ENCODE data around the gene GAK. TPM values are rescaled to one million over a fixed set of nuclear protein-coding genes. Genes with fewer than 3 reads are reported as not detected.

The GAK gene
- total and polyA plus RNA-seq, 2 of the 13 experiments (the other 11 are each of a cell fraction or from before 2014, with no cell fraction given), result 17.5 to 44.3 TPM

DNA sequence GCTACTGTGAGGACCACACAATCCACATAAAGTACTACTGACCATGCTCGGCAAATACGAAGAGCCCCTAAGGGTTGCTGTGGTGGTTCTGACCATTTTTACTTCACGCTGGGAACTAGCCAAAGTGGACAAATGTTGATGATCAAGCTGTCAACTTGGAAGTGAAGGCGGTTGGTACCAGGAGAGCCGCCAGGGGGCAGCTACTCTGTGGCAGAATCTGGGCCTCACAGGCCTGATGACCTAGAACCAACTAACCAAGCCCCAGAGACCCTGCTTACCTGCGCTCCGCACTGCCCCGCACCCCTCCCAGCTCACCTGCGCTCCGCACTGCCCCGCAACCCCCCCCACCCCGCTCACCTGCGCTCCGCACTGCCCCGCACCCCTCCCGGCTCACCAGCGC is 5.6 kb downstream of the GAK start:
- 93% methylated on average over 17 of the region's 17 CpGs for WGBS (ENCODE audit: low lambda C conversion rate)
- in situ Hi-C loops (cut with HindIII; ENCODE audit: extremely low pct_ligation_motif_present, low pct_unique_long_range_greater_than_20kb), result no loop called here

More for the DNA sequence above, 5.6 kb downstream of the GAK start:
- CTCF ChIA-PET (ENCODE audit: low intra/inter-chr PET ratio, low total read pairs), result interaction anchor here (0.9 kb wide), 1 partner anchor 61 kb away, joined by 5 read pairs; the partner anchor contains the start of gene IDUA
- peak; percentile 24 for DNase-seq (ENCODE audit: low spot score)
- Histone ChIP-seq H3K4me2 (ENCODE audit: low read depth, low read length) (no peak overlapping the region), H3K4me1 (ENCODE audit: insufficient read depth, low read length) (peaks cover 30% of the 10 kb centered on the region), H3K36me3 (replicated peaks in 1 of 2; ENCODE audit: control insufficient read depth in 1 of 2, insufficient read depth in 2 of 2, low read length in 2 of 2) (peaks cover 0 to 13% of the 10 kb centered on the region in 2 experiments; a peak in 2 of 5 replicates), H2AFZ (ENCODE audit: low read length) (no peak overlapping the region), H4K20me1 (ENCODE audit: insufficient read depth, low read length) (peaks cover 32% of the 10 kb centered on the region), H3K27ac (ENCODE audit: extremely low read length, insufficient read depth, low read length) (no peak overlapping the region), H3K79me2 (ENCODE audit: insufficient read depth, low read length) (peaks cover 76% of the 10 kb centered on the region), H3K9me3 (ENCODE audit: low read length) (no peaks in the 10 kb centered on the region), H3K27me3 (ENCODE audit: control insufficient read depth in 1 of 2, insufficient read depth in 2 of 2, low read length in 2 of 2) (no peaks in the 10 kb centered on the region; a peak in 1 of 5 replicates), H3K4me3 (replicated peaks in 1 of 3; ENCODE audit: insufficient read depth in 1 of 3, low read depth in 2 of 3, low read length in 3 of 3) (no peak overlapping the region), H3K9ac (ENCODE audit: insufficient read depth, low read depth, low read length) (no peak overlapping the region)
- POLR2A ChIA-PET, result no interaction called here
- TF ChIP-seq, protein P1, sequence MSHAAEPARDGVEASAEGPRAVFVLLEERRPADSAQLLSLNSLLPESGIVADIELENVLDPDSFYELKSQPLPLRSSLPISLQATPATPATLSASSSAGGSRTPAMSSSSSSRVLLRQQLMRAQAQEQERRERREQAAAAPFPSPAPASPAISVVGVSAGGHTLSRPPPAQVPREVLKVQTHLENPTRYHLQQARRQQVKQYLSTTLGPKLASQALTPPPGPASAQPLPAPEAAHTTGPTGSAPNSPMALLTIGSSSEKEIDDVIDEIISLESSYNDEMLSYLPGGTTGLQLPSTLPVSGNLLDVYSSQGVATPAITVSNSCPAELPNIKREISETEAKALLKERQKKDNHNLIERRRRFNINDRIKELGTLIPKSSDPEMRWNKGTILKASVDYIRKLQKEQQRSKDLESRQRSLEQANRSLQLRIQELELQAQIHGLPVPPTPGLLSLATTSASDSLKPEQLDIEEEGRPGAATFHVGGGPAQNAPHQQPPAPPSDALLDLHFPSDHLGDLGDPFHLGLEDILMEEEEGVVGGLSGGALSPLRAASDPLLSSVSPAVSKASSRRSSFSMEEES (CRISPR knock-in tag; IDR thresholded peaks at IDR 0.05), result no peak
- TF ChIP-seq ZKSCAN5 (CRISPR knock-in tag; IDR thresholded peaks at IDR 0.05) (no peak), MAF1 (CRISPR knock-in tag; IDR thresholded peaks at IDR 0.05; ENCODE audit: borderline replicate concordance) (no peak), STAG1 (CRISPR knock-in tag; IDR thresholded peaks at IDR 0.05) (peak; percentile 33; the same call in 1 of the 2 replicates), RAD21 (CRISPR knock-in tag; IDR thresholded peaks at IDR 0.05) (0 out of 2 replicates have a peak, but pooled peaks have one; percentile 13), SMC3 (IDR thresholded peaks at IDR 0.05; ENCODE audit: low read length) (peak; percentile 58), ZFX (CRISPR knock-in tag; IDR thresholded peaks at IDR 0.05; ENCODE audit: low read depth) (0 out of 2 replicates have a peak, but pooled peaks have one; percentile 23), ZFP82 (CRISPR knock-in tag; IDR thresholded peaks at IDR 0.05; ENCODE audit: borderline replicate concordance) (no peak), ZNF234 (CRISPR knock-in tag; conservative IDR thresholded peaks at IDR 0.05) (no peak)
- TF ChIP-seq, protein P2, sequence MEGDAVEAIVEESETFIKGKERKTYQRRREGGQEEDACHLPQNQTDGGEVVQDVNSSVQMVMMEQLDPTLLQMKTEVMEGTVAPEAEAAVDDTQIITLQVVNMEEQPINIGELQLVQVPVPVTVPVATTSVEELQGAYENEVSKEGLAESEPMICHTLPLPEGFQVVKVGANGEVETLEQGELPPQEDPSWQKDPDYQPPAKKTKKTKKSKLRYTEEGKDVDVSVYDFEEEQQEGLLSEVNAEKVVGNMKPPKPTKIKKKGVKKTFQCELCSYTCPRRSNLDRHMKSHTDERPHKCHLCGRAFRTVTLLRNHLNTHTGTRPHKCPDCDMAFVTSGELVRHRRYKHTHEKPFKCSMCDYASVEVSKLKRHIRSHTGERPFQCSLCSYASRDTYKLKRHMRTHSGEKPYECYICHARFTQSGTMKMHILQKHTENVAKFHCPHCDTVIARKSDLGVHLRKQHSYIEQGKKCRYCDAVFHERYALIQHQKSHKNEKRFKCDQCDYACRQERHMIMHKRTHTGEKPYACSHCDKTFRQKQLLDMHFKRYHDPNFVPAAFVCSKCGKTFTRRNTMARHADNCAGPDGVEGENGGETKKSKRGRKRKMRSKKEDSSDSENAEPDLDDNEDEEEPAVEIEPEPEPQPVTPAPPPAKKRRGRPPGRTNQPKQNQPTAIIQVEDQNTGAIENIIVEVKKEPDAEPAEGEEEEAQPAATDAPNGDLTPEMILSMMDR (CRISPR knock-in tag; IDR thresholded peaks at IDR 0.05), result peak; percentile 52
- BruUV-seq (replicated peaks), result no TSS peak
- intact Hi-C loops (cut with micrococcal nuclease; ENCODE audit: unreplicated experiment), result loop anchor here (1.0 kb wide), 1 partner anchor 61 kb away; the partner anchor contains the start of gene IDUA
- peak; percentile 18 for FAIRE-seq
- ATAC-seq, result peak; percentile 24; the same call in 1 of the 3 replicates
